Liver (tissue), 3 donors: ENCODE measurements around the gene PLEKHF1.

Experiments used
- ATF3 ChIP-seq: IDR thresholded peaks from 2 replicates; pipeline ENCODE4 v1.6.1; 2016; ENCODE audit warnings: antibody characterized with exemption
- CTCF ChIP-seq: fragments of 150-350 bp; IDR thresholded peaks from 2 replicates; pipeline ENCODE4 v1.5.1; 2017; ENCODE audit warnings: improper control_type of control experiment, low read depth, low read length; ENCODE audit not compliant: missing input control
- RXRA ChIP-seq, 2 donors: IDR thresholded peaks; 2 replicates each; pipeline ENCODE4 v1.6.1; 2017 to 2018; ENCODE audit warnings: antibody characterized with exemption in 2 of 2, mild to moderate bottlenecking in 1 of 2
- YY1 ChIP-seq: IDR thresholded peaks from 2 replicates; pipeline ENCODE4 v1.6.1; 2016; ENCODE audit warnings: antibody characterized with exemption, mild to moderate bottlenecking
- donor health status: healthy.
- donor health status: healthy.

GRCh38 chr19:29667901-29668341 is 2.7 kb downstream of the PLEKHF1 start:
- TF ChIP-seq RXRA (IDR thresholded peaks at IDR 0.05) (no peak), YY1 (no peak), CTCF (no peak), ATF3 (no peak)
